HG02610 (cell line): ENCODE results near the gene RUVBL2.
"Not testable (repeated sequence)": the region's sequence is repeated elsewhere in the genome, so short reads cannot be mapped to it uniquely, and the experiment has no call there.

Experiments
- ATAC-seq: cut with Tn5 transposase; IDR thresholded peaks from one replicate; pipeline ENCODE4 v1.9.1; 2021; ENCODE audit warnings: mild to moderate bottlenecking, moderate library complexity; ENCODE audit not compliant: unreplicated experiment

The RUVBL2 gene

GRCh38 chr19:49042177-49042576 lies 48.5 kb downstream of the RUVBL2 start:
- ATAC-seq: no peak

DNA sequence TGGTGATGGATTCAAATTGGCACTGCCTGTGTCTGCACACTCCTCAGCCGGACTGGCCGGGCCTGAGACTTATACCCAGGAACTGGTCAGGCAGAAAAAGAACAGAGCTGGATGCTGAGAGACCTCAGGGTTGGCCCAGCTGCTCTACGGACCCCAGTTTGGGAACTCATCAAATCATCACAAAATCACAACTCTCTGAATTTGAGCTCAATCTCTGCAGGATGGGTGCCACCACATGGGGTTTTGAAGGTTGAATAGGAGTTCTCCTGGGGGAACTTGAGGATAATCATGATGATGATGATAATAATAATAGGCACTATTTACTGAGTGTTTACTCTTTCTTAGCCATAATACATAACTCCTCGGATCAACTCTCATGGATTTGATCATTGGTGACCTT lies 49.0 kb downstream of the RUVBL2 start:
- not testable (repeated sequence) for ATAC-seq

- not testable (repeated sequence) for ATAC-seq
Observed at GRCh38 chr19:49043548-49043947, 49.9 kb downstream of the RUVBL2 start, which contains the start of gene CGB5. TSS of gene CGB5 (plus strand) at chr19:49043848. CDS start at chr19:49044210, 362 bp downstream.

DNA sequence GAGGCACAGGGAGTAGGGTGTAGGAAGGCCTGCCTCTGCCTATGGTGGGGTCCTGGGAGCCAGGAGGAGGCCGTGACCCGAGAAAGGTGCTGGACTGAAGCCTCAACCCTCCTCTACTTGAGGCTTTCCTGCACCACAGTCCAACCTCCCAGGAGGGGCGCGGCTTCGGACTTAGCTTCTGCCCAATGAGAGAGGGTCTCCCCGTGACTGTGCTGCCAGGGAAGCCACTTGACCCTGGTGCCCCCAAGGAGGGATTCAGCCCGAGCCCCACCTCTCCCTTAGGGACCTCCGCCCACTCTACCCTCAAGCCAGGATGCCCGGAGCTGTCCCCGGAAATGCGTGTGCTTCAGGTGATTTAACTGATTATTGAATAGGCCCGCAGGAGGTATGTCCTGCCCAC lies 55.3 kb downstream of the RUVBL2 start, which contains the start of gene CGB8:
Gene CGB8, minus strand, starts transcription at position 101 of the 400 bp plus-strand sequence. CDS start 372 bp downstream, outside the sequence.
- ATAC-seq: not testable (repeated sequence)

DNA sequence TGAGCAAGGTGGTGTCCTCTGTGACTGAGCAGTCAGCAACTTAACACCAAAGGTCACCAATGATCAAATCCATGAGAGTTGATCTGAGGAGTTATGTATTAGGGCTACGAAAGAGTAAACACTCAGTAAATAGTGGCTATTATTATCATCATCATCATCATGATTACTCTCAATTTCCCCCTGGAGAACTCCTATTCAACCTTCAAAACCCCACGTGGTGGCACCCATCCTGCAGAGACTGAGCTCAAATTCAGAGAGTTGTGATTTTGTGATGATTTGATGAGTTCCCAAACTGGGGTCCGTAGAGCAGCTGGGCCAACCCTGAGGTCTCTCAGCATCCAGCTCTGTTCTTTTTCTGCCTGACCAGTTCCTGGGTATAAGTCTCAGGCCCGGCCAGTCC lies 56.1 kb downstream of the RUVBL2 start:
- not testable (repeated sequence) for ATAC-seq

GRCh38 chr19:49050376-49051033 lies 56.8 kb downstream of the RUVBL2 start:
- ATAC-seq: not testable (repeated sequence)

DNA sequence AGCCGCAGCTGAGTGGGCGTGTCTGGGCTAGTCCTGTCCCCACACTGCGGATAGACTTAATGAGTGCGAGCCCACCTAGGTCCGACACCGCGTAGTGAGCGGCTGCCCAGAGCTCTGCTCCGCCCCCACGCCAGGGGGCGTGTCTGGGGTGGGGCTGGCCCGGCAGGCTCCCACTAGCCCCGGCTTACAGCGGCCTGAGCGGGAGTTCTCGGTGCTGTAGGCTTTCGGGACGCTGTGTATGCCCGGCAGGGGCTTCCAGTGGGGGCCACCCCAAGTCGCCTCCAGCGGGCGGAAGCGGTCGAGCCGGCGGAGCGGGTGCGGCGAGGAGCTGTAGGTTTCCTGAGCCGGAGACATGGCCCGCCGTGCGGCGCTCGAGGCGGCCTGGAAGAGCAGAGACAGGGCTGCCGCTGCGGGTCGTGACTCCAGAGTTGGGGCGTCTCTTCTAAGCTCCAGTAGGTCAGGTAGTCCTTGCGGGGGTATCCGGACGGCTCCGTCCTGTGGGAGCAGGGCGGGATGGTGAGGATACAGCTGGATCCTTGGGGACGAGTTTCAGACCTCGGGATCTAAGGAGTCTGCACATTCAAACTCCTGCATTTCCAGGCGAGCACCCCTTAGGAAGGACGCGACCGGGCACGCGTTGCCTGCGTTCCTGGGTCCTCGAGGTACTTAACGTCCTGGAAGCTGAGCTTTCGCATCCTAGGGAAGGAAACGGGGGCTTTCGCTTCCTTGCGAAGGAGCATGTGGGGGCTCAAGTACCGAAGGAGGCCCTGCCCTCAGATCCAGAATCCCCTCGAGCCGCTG lies 62.6 kb downstream of the RUVBL2 start:
- ATAC-seq: no peak

DNA sequence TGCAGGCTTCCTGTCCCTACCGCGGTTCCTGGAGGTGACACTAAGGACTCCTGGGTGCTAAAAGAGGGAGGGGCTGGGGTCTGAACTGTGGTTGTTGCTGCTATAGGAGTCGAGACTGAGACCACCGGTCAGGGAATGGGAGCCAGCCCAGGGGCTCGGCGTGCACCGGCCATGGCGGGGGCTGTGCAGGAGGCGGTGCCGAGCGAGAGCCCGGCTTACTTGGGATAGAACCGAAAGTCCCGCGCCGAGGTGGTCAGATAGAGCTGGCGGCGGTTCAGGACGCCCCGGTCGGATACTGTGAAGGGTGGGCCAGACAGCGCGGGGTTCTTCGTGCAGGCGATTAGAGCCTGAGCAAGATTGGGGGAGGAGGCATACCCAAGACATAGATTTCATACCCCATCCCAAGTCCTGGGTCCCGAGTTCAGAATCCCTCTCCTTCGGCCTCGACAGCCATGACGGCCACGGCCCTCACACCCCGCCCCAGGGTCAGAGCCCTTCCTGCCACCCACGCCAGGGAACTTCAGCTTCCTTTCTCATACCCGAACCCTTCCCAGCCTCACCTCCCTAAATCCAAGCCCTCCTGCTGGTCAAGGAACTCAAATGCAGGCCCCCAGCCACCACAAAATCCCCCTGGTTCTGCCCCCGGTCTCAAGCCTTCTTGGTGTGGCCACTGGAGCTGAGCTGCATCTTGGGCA lies 63.4 kb downstream of the RUVBL2 start:
- not testable (repeated sequence) for ATAC-seq

DNA sequence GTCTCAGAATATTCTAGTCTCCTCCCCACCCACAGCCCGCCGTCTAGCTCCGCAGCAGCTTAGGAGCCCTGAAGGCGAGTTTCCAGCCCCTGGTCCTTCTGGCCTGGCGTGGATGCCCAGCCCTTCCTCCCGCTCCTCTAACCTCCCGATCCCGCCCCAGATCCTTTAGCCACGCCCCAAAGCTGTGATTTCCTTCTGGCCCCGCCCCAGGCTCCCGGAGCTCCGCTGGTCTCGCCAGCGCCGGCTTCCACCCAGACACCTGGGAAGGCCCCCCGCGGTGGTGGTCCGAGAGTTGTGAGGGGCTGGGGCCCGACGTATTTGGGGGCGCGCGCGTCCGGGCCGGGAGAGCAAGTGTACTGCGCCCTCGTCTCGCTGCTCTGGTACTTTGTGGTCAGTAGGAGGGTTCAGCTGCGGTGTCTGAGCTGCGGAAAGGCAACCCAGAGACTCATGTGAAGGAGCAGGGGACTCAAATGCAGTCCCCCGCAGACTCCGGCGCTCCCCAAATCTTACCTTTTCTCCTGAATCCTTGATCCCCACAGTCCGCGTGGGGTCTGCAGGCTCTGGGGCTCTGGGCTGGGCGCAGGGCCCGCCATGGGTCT lies 64.0 kb downstream of the RUVBL2 start, which contains the start of gene CGB7:
Gene CGB7, minus strand, starts transcription at position 114 of the 599 bp plus-strand sequence. CDS start 2,374 bp downstream, outside the sequence.
- ATAC-seq: no peak

- ATAC-seq: no peak
Observed at GRCh38 chr19:49058562-49058961, 64.9 kb downstream of the RUVBL2 start.

DNA sequence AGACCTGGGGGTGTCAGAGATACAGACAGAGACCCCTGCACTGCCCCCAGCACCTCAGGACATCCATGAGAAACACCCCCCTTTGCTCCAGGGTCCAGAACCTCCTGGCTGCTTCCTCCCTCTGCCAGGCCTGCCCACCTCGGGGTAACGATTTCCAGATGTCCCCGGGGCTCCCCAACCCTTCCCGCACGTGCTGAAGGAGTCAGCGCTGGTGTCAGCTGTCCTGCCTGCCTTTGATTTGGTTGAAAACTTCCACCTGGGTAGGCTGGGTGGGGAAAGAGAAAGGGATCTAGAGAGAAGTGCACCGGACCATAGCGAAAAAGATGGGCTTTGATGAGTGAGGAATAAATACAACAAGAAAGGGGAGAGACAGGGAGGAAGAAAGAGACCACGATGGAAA lies 65.4 kb downstream of the RUVBL2 start:
- ATAC-seq: no peak

- no peak for ATAC-seq
Observed at GRCh38 chr19:49061000-49061399, 67.3 kb downstream of the RUVBL2 start.

GRCh38 chr19:49061445-49061844 lies 67.8 kb downstream of the RUVBL2 start:
- no peak for ATAC-seq

DNA sequence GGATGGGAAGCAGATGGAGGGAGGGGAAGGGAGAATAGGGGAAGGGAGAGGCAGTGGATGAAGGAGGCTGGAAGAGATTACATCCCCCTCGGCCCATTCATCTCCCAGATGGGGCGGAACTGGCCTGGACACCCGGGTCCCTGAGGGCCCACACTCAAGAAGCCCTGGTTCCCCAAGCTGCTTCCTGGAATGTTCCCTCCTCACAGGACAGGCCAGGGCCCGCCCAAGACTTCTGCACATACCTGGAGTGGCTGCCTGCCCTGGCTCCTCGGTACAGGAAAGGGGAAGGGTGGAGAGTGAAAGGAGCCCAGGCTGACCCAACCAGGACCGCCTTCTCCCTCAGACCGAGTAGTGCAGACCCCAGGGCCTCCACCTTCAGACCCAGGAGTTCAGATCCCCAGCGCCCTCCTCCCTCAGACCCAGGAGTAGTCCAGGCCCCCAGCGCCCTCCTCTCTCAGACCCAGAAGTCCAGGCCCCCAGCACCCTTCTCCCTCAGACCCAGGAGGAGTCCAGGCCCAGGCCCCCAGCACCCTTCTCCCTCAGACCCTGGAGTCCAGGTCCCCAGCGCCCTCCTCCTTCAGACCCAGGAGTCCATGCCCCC lies 70.4 kb downstream of the RUVBL2 start:
- no peak for ATAC-seq

DNA sequence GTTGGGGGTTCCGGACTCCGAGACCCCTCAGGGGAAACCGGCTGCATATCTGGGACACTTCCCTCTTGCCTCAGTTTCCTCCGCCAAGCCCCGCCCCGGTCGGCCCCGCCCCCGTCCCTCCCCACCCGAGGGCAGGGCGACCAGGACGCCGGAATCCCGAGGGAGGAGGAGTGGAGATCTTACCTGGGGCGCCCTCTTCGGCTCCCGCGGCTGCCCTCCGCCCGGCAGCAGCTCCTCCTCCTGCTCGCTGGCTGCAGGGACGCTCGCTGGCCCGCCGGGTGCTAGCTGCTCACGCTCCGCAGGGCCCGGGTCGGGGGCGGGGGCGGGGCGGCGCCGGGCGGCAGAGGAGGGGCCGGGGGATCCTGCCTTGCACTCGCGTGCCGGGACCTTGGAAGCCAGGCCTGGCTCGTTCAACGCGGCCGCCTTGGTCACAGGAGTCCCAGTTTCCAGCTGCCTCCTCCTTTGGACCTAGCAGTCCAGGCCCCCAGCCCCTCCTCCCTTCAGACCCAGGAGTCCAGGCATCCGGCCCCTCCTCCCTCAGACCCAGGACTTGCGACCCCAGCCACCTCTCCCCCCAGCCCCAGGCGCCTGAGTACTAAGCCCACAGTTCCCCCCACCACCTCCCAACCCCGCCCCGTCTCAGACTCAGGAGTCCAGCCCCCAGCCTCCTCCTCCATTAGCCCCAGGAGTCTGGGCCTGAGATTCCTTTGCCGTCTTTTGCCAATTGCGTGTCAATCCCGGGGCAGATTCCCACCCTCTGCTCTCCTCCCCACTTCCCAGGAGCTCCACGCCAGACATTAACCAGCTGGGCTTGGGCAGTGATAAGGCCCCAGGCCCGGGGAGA lies 71.3 kb downstream of the RUVBL2 start, which contains the start of gene NTF4:
Gene NTF4, minus strand, starts transcription at position 51 of the 844 bp plus-strand sequence. CDS start 2,821 bp downstream, outside the sequence.
- no peak for ATAC-seq
